Measurements from ENCODE around the gene AAR2. TPM values are rescaled to one million over a fixed set of nuclear protein-coding genes. Genes with fewer than 3 reads are reported as not detected.

Gene AAR2
- total RNA-seq, 3 donors from 2014 or later (not counting 1 experiment from before 2014, with no cell fraction given): 22.6 to 26.5 (median 25.6) TPM

DNA sequence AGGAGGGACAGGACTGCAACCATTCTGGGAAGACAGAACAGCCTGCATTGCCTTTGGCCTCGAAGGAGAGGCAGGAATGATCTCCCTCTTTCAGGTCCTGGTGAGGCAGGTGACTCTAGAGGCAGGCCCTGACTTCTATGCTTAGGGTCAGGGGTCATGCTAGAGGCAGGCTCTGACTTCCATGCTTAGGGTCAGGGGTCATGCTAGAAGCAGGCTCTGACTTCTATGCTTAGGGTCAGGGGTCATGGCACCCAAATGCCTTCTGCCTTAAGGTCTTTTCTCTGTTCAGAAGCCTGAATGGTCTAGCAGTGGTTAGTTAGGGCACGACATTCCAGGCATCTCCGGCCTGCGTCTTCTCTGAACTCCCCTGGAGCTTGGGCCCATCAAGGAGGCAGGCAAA, 35.1 kb upstream of the AAR2 start:
- H3K4me3 ChIP-seq (ENCODE audit: low read length): no peak overlapping the region
- TF ChIP-seq, protein P1, sequence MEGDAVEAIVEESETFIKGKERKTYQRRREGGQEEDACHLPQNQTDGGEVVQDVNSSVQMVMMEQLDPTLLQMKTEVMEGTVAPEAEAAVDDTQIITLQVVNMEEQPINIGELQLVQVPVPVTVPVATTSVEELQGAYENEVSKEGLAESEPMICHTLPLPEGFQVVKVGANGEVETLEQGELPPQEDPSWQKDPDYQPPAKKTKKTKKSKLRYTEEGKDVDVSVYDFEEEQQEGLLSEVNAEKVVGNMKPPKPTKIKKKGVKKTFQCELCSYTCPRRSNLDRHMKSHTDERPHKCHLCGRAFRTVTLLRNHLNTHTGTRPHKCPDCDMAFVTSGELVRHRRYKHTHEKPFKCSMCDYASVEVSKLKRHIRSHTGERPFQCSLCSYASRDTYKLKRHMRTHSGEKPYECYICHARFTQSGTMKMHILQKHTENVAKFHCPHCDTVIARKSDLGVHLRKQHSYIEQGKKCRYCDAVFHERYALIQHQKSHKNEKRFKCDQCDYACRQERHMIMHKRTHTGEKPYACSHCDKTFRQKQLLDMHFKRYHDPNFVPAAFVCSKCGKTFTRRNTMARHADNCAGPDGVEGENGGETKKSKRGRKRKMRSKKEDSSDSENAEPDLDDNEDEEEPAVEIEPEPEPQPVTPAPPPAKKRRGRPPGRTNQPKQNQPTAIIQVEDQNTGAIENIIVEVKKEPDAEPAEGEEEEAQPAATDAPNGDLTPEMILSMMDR (IDR thresholded peaks at IDR 0.05): no peak
- no peaks in the 10 kb centered on the region for H3K27me3 ChIP-seq (ENCODE audit: control insufficient read depth, insufficient read depth, low read length)
- no peak overlapping the region for H3K27ac ChIP-seq (ENCODE audit: low read length)
- no peaks in the 10 kb centered on the region for H3K9me3 Mint-ChIP-seq
- no peaks in the 10 kb centered on the region for H3K9me3 ChIP-seq (ENCODE audit: control insufficient read depth, insufficient read depth, low read length)
- H3K4me1 Mint-ChIP-seq: peaks cover 5 to 11% of the 10 kb centered on the region in 2 donors
- H3K27me3 Mint-ChIP-seq (ENCODE audit: low read depth in 2 of 2): peaks cover 8 to 11% of the 10 kb centered on the region in 2 donors
- peaks cover 6% of the 10 kb centered on the region for H3K4me1 ChIP-seq (ENCODE audit: control insufficient read depth, insufficient read depth, low read length)
- H3K36me3 ChIP-seq (ENCODE audit: control insufficient read depth, insufficient read depth, low read length): no peaks in the 10 kb centered on the region
- no peak for DNase-seq
- H3K4me3 Mint-ChIP-seq: no peak overlapping the region
- no peak for ATAC-seq
- no peak overlapping the region for H3K27ac Mint-ChIP-seq
- intact Hi-C loops (cut with micrococcal nuclease): no loop called here
- 80% methylated on average over 4 of the region's 4 CpGs for WGBS (ENCODE audit: insufficient coverage)
- no peaks in the 10 kb centered on the region for H3K36me3 Mint-ChIP-seq

GRCh38 chr20:36202891-36203338, 33.4 kb upstream of the AAR2 start:
- Mint-ChIP-seq H3K27me3 (ENCODE audit: low read depth in 2 of 2) (peaks cover 0 to 8% of the 10 kb centered on the region in 2 donors), H3K4me3 (no peak overlapping the region), H3K36me3 (no peaks in the 10 kb centered on the region), H3K4me1 (peaks cover 5 to 11% of the 10 kb centered on the region in 2 donors), H3K9me3 (no peaks in the 10 kb centered on the region), H3K27ac (no peak overlapping the region)
- peaks cover 6% of the 10 kb centered on the region for H3K4me1 ChIP-seq (ENCODE audit: control insufficient read depth, insufficient read depth, low read length)
- H3K27me3 ChIP-seq (ENCODE audit: control insufficient read depth, insufficient read depth, low read length): no peaks in the 10 kb centered on the region
- WGBS (ENCODE audit: insufficient coverage): 27% methylated on average over 18 of the region's 18 CpGs
- peak; percentile 77 to 87 for DNase-seq
- no peak overlapping the region for H3K27ac ChIP-seq (ENCODE audit: low read length)
- H3K9me3 ChIP-seq (ENCODE audit: control insufficient read depth, insufficient read depth, low read length): no peaks in the 10 kb centered on the region
- H3K36me3 ChIP-seq (ENCODE audit: control insufficient read depth, insufficient read depth, low read length): no peaks in the 10 kb centered on the region
- intact Hi-C loops (cut with micrococcal nuclease): loop anchor here (2.0 kb wide), 1 partner anchor 236 kb away; no protein-coding TSS in a partner anchor
- TF ChIP-seq, protein P1 (IDR thresholded peaks at IDR 0.05): peak; percentile 98
- no peak overlapping the region for H3K4me3 ChIP-seq (ENCODE audit: low read length)
- peak; percentile 84 to 93 (median 88) for ATAC-seq

- H3K27ac Mint-ChIP-seq: no peak overlapping the region
- no peak overlapping the region for H3K4me3 Mint-ChIP-seq
- Histone ChIP-seq H3K4me3 (ENCODE audit: low read length) (no peak overlapping the region), H3K4me1 (ENCODE audit: control insufficient read depth, insufficient read depth, low read length) (peaks cover 6% of the 10 kb centered on the region), H3K36me3 (ENCODE audit: control insufficient read depth, insufficient read depth, low read length) (no peaks in the 10 kb centered on the region), H3K27me3 (ENCODE audit: control insufficient read depth, insufficient read depth, low read length) (no peaks in the 10 kb centered on the region), H3K27ac (ENCODE audit: low read length) (no peak overlapping the region), H3K9me3 (ENCODE audit: control insufficient read depth, insufficient read depth, low read length) (no peaks in the 10 kb centered on the region)
- ATAC-seq: no peak
- peaks cover 5 to 11% of the 10 kb centered on the region in 2 donors for H3K4me1 Mint-ChIP-seq
- H3K36me3 Mint-ChIP-seq: no peaks in the 10 kb centered on the region
- intact Hi-C loops (cut with micrococcal nuclease): loop anchor here (2.0 kb wide), 1 partner anchor 235 kb away; no protein-coding TSS in a partner anchor
- no peaks in the 10 kb centered on the region for H3K9me3 Mint-ChIP-seq
- TF ChIP-seq, protein P1 (IDR thresholded peaks at IDR 0.05): no peak
- 89% methylated on average over 3 of the region's 3 CpGs for WGBS (ENCODE audit: insufficient coverage)
- peaks cover 0 to 14% of the 10 kb centered on the region in 2 donors for H3K27me3 Mint-ChIP-seq (ENCODE audit: low read depth in 2 of 2)
- no peak for DNase-seq
These were observed 32.4 kb upstream of the AAR2 start for GRCh38 chr20:36203861-36204260.

- TF ChIP-seq, protein P1 (IDR thresholded peaks at IDR 0.05): no peak
- 92% methylated on average over 3 of the region's 3 CpGs for WGBS (ENCODE audit: insufficient coverage)
- peaks cover 6% of the 10 kb centered on the region for H3K4me1 ChIP-seq (ENCODE audit: control insufficient read depth, insufficient read depth, low read length)
- no peaks in the 10 kb centered on the region for H3K9me3 ChIP-seq (ENCODE audit: control insufficient read depth, insufficient read depth, low read length)
- H3K4me3 Mint-ChIP-seq: no peak overlapping the region
- H3K27me3 Mint-ChIP-seq (ENCODE audit: low read depth in 2 of 2): peaks cover 0 to 15% of the 10 kb centered on the region in 2 donors
- intact Hi-C loops (cut with micrococcal nuclease): no loop called here
- H3K4me3 ChIP-seq (ENCODE audit: low read length): no peak overlapping the region
- DNase-seq (no peak), ATAC-seq (no peak)
- no peaks in the 10 kb centered on the region for H3K9me3 Mint-ChIP-seq
- no peaks in the 10 kb centered on the region for H3K27me3 ChIP-seq (ENCODE audit: control insufficient read depth, insufficient read depth, low read length)
- H3K4me1 Mint-ChIP-seq: peaks cover 5% of the 10 kb centered on the region in 2 donors
- H3K36me3 Mint-ChIP-seq: no peaks in the 10 kb centered on the region
- H3K27ac Mint-ChIP-seq: no peak overlapping the region
- no peaks in the 10 kb centered on the region for H3K36me3 ChIP-seq (ENCODE audit: control insufficient read depth, insufficient read depth, low read length)
- no peak overlapping the region for H3K27ac ChIP-seq (ENCODE audit: low read length)
These were observed 31.3 kb upstream of the AAR2 start for GRCh38 chr20:36205026-36205425.

Data from natural killer cell (primary cell).